ENCODE data around the gene FRK.
"Not testable (repeated sequence)": the region's sequence is repeated elsewhere in the genome, so short reads cannot be mapped to it uniquely, and the experiment has no call there.

Gene FRK

GRCh38 chr6:116004841-116005815 is 55.6 kb downstream of the FRK start:
- DNase-seq (ENCODE audit: low spot score) = no peak

DNA sequence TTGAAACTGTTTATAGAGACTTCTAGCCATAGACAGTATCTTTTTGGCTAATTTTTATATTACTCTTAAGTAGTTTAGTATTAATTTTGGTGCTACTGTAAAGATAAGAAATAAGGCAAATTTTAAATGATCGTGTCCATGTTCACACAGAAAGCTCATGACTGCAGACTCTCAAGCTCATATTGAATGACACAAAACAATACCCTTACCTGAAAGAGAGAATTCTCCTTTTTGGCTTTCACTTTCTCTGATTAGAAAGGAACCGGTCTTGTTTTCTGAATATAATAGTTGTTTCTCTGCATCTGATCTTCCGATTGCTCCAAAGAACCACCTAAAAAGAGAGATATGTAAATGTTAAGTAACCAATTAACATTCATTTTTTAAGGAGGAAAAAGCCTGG is 57.0 kb downstream of the FRK start:
- no peak for DNase-seq (ENCODE audit: low spot score)

DNA sequence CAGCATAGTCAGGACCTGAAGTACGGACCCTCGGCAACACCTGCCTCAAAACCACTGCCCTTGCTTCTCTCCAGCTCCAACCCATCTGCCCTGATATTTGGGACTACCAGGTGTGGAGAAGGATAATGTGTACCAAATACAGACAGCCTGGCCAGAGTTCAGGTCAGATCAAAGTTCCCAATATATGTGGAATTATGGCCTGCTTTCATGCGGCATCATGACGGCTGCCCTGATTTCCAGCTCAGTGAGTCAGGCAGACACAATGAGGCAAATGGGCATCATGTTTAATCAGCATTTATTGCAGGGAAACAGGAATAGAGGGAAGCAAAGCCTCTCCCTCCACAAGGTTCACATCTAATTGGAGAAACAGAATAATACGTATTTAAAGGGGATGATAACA is 57.9 kb downstream of the FRK start:
- no peak for DNase-seq (ENCODE audit: low spot score)

DNA sequence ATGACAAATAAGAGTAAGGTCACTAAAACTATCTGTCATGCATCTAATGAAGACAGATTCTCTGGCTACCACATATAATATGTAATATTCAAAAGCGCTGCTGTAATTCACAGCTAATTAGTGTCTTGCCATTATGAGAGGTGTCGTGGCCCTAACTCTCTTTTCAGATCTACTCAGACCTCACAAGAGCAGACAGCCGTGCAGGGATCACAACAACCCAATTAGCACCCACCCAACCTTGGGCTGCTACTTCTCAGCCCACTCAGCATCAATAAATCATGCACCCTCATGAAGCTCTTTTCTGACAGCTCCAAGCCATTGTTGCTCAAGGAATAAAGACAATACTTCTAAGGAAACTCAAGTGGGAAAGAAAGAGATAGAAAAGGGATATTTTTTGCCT is 61.5 kb downstream of the FRK start:
- DNase-seq (ENCODE audit: low spot score) = no peak

- no peak for DNase-seq (ENCODE audit: low spot score)
Observed at GRCh38 chr6:115997990-115998585, 62.6 kb downstream of the FRK start.

GRCh38 chr6:115986026-115986425 is 74.7 kb downstream of the FRK start:
- no peak for DNase-seq (ENCODE audit: low spot score)

- no peak for DNase-seq (ENCODE audit: low spot score)
Observed at GRCh38 chr6:115984809-115985208, 75.9 kb downstream of the FRK start.

GRCh38 chr6:115983998-115984397 is 76.7 kb downstream of the FRK start:
- DNase-seq (ENCODE audit: low spot score) = no peak

GRCh38 chr6:115982453-115982852 is 78.2 kb downstream of the FRK start:
- DNase-seq (ENCODE audit: low spot score) = no peak

DNA sequence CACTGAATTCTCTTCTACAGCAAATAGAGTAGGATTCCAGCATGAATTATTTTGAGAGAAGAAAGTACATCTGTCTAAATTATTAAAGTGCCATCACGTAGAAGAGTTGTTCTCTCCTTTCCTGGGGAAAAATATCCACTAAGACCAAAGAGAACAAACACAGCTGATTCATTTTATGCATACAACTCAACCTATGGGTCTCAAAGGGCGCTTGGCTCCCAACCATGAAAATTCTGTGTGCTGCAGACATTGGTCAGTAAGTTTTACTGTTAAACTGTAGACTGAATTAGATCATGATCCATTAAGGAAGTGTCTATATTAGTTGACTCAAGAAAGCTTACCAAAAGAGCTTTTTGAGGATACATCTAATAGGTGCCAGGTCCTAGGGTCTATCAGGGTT is 83.5 kb downstream of the FRK start:
- no peak for DNase-seq (ENCODE audit: low spot score)

DNA sequence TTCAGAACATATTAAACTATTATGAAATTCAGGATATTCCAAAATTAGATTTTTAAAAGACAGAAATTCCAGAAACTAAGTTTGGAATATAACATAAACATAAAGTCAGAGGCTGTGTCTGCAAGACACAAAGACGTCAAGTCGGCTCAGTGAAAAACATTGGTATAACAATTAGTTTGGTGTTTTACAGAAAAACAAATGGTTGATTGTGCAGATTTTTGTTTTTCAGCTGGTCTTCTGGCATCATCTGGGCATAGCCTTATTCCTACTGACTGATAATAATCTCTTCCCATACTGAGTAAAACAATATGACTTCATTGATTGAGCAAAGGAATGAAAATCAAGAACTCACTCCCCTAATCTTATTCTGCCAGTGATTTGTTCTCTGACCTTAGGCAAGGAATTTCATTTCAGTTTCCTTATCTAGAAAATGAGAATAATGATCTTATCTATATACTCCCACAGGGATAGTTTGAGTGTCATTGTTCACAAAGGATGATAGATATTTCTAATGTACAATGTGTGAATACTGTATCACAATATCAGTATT is 84.3 kb downstream of the FRK start:
- no peak for DNase-seq (ENCODE audit: low spot score)

DNA sequence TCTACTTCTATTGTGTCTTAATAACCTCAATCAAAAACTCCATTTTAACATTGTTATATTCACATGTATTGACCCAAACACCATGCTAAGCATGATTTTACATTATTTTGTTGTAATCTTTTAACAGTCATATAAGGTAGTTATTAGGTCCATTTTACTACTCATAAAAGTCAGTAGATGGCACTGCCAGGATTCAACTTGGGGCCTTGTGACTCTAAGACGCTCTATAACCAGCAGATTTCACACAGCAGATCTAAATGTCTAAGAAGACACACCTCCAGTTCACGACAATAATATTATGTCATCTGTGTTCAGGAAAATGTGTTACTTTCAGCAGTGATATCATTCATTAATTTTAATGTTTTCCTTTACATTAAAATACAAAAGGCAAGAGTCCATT is 88.0 kb downstream of the FRK start:
- DNase-seq (ENCODE audit: low spot score) = no peak

DNA sequence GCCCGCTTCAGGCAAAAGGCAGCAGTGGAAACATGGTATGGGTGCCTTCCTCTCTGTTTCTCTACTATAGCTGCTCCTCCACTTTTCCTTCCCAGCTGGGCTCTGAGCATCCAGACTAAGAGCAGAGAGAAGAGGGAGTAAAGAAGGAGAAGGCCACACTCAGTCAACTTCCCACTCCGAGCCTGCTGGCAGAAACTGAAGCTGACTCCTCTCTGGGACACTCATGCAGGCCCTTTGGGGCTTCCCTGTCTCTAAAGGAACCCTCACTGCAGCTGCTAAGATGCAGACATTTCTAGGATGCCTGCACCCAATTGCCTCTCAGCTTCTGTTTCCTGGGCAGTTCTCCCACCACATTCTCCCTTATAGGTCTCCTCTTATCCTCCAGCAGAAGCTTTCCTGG is 88.9 kb downstream of the FRK start:
- DNase-seq (ENCODE audit: low spot score) = no peak

GRCh38 chr6:115969930-115970273 is 90.8 kb downstream of the FRK start:
- DNase-seq (ENCODE audit: low spot score) = no peak

GRCh38 chr6:115969207-115969929 is 91.3 kb downstream of the FRK start:
- DNase-seq (ENCODE audit: low spot score) = no peak

- DNase-seq (ENCODE audit: low spot score) = not testable (repeated sequence)
Observed at GRCh38 chr6:115960286-115960685, 100.4 kb downstream of the FRK start.

DNA sequence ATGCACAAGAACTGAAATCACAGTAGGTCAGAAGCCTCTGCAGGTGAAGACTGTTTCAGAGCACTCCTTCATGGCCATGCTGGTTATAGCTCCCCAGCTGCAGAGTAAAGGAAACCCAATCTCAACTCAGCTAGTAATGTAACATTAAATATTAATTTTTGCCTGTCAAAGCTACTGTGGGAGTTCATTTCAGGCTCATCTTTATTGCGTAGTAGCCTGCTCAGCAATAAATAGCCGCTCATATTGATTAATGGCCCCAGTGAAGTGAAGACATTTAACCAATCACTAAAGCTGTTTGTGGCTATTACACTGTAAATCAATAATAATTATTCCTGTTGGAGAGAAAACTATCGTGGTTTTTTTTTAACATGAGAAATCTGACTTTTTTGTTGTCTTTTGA is 101.7 kb downstream of the FRK start:
- no peak for DNase-seq (ENCODE audit: low spot score)

GRCh38 chr6:115954740-115955139 is 106.0 kb downstream of the FRK start:
- no peak for DNase-seq (ENCODE audit: low spot score)

GRCh38 chr6:115948751-115949150 is 111.9 kb downstream of the FRK start:
- DNase-seq (ENCODE audit: low spot score) = no peak

GRCh38 chr6:115947966-115948541 is 112.6 kb downstream of the FRK start:
- no peak for DNase-seq (ENCODE audit: low spot score)

DNA sequence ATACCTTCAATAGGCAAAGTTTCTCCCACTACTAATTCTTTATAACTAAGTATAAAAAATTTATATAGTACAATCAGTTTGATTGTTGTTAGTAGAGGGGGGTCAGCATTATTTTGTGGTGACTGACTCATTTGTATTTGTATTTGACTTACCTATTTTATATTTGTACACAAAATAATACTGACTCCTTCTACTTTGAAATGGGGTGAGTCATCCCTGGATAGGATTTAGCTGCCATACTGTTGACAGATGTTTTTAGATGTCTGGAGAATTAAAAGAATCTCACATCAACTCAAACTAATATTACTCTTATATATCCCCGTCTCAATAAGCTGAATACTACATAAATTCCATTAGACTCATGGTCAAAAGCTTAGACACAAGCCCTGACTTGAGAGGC is 114.9 kb downstream of the FRK start:
- no peak for DNase-seq (ENCODE audit: low spot score)

DNA sequence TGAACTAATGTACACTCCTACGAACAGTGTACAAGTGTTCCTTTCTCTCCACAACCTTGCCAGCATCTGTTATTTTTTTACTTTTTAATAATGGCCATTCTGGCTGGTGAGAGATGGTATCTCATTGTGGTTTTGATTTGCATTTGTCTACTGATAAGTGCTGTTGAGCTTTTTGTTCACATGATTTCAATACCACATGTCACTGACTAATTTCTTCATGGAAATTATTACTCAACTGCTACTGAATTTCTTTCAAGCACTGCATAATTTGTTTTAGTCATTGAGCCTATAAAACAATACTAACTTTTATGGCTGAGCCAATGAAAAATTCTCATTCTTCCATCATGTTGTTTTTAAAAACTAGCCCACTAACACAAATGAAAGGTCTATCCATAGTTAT is 115.4 kb downstream of the FRK start:
- no peak for DNase-seq (ENCODE audit: low spot score)
